ENCODE measurements around the gene COL6A2.

GRCh38 chr21:46172863-46173528, 75.1 kb downstream of the COL6A2 start:
- no peak for TF ChIP-seq CTCF (CRISPR knock-in tag; IDR thresholded peaks at IDR 0.05)
- no peak for TF ChIP-seq KAT7 (CRISPR knock-in tag; IDR thresholded peaks at IDR 0.05; ENCODE audit: borderline replicate concordance)
